ENCODE measurements around the gene CORO7.

Gene CORO7

DNA sequence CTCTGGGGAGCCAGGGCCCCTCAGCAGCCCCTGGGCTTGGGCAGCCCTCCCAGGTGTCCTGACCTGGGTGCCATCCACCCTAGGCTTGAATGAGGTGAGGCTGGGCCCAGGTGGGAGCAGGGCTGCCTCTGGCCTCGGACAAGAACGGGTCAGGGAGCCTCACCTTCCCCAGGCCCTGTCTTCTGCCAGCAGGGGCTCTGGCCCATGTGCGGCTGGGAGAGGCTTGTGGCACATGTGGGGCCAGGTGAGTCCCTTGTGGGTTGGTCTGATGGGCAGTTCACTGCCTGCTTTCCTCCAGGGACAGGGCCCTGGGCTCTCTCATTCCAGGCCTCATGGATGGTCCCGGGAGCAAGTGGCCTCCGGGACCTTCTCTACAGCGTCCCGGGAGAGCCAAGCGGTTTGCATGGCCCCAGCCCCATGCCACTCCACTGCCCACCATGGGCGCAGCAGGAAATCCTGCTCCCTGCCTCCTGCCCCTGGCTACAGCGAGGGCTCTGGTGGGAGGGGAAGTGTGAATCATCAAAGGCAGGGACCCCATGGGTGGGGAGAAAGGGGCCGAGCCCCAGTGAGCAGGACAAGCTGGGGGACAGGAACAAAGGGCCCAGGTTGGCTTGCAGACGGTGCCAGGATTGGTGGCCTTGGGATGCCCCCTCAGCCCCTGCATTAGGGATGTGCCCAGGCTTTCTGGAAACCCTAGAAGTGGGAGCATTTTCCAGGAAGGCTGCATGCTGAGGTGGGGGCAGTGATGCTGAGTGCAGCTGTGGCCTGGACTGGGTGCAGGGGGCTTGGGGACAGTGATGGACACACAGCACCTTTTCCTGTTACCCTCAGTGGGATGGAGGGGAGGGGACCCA is 32.6 kb downstream of the CORO7 start:
- DNase-seq, result no peak

DNA sequence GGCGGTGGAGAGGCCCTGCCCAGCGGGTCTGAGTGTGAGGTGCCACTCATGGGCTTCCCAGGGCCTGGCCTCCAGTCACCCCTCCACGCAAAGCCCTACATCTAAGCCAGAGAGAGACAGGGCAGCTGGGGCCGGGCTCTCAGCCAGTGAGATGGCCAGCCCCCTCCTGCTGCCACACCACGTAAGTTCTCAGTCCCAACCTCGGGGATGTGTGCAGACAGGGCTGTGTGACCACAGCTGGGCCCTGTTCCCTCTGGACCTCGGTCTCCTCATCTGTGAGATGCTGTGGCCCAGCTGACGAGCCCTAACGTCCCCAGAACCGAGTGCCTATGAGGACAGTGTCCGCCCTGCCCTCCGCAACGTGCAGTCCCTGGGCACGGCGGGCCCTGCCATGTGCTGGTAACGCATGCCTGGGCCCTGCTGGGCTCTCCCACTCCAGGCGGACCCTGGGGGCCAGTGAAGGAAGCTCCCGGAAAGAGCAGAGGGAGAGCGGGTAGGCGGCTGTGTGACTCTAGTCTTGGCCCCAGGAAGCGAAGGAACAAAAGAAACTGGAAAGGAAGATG is 33.5 kb downstream of the CORO7 start:
- no peak for DNase-seq

DNA sequence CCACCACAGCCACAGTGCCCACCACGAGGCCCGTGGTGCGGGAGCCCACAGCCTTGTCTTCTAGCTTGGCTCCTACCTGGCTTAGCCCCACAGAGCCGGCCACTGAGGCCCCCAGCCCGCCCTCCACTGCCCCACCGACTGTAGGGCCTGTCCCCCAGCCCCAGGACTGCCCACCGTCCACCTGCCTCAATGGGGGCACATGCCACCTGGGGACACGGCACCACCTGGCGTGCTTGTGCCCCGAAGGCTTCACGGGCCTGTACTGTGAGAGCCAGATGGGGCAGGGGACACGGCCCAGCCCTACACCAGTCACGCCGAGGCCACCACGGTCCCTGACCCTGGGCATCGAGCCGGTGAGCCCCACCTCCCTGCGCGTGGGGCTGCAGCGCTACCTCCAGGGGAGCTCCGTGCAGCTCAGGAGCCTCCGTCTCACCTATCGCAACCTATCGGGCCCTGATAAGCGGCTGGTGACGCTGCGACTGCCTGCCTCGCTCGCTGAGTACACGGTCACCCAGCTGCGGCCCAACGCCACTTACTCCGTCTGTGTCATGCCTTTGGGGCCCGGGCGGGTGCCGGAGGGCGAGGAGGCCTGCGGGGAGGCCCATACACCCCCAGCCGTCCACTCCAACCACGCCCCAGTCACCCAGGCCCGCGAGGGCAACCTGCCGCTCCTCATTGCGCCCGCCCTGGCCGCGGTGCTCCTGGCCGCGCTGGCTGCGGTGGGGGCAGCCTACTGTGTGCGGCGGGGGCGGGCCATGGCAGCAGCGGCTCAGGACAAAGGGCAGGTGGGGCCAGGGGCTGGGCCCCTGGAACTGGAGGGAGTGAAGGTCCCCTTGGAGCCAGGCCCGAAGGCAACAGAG is 34.2 kb downstream of the CORO7 start:
- no peak for DNase-seq

DNA sequence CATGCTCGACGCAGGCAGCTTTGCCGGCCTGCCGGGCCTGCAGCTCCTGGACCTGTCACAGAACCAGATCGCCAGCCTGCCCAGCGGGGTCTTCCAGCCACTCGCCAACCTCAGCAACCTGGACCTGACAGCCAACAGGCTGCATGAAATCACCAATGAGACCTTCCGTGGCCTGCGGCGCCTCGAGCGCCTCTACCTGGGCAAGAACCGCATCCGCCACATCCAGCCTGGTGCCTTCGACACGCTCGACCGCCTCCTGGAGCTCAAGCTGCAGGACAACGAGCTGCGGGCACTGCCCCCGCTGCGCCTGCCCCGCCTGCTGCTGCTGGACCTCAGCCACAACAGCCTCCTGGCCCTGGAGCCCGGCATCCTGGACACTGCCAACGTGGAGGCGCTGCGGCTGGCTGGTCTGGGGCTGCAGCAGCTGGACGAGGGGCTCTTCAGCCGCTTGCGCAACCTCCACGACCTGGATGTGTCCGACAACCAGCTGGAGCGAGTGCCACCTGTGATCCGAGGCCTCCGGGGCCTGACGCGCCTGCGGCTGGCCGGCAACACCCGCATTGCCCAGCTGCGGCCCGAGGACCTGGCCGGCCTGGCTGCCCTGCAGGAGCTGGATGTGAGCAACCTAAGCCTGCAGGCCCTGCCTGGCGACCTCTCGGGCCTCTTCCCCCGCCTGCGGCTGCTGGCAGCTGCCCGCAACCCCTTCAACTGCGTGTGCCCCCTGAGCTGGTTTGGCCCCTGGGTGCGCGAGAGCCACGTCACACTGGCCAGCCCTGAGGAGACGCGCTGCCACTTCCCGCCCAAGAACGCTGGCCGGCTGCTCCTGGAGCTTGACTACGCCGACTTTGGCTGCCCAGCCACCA is 35.1 kb downstream of the CORO7 start:
- DNase-seq, result no peak

DNA sequence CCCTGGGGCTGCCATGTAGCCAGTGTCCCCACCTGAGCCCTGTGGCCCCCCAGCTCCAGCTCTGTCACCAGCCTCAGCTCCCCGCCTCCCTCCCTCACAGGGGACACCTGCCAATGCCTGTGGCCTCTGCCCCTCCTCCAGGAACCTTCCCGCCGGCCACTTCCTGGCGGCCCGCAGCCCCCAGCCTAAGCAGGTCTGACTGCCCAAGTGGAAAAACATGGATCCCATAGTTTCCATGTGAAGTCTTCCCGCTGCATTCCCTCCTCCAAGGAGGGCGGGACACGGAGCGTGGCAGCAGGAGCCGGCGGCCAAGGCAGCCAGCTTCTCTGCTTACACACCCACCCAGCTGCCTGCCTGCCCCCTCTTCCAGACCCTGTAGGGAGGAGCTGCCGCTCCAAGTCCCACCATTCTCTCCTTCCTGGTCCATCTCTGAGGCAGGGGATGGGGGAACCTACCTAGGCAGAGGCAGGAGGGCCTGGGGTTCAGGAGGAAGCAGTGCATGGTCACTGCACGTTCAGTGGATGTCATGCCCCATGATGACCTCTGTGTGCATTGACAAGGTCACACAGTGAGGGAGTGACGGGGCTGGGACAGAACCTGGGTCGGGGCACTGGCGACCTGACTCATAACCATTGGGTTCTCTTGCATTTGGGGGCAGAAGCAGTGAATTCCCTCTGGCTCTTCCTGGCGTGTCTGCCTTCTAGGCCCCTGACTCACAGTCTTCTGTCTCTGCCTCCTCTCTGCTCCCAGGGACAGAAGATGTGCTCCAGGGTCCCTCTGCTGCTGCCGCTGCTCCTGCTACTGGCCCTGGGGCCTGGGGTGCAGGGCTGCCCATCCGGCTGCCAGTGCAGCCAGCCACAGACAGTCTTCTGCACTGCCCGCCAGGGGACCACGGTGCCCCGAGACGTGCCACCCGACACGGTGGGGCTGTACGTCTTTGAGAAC is 36.0 kb downstream of the CORO7 start:
- DNase-seq, result no peak

DNA sequence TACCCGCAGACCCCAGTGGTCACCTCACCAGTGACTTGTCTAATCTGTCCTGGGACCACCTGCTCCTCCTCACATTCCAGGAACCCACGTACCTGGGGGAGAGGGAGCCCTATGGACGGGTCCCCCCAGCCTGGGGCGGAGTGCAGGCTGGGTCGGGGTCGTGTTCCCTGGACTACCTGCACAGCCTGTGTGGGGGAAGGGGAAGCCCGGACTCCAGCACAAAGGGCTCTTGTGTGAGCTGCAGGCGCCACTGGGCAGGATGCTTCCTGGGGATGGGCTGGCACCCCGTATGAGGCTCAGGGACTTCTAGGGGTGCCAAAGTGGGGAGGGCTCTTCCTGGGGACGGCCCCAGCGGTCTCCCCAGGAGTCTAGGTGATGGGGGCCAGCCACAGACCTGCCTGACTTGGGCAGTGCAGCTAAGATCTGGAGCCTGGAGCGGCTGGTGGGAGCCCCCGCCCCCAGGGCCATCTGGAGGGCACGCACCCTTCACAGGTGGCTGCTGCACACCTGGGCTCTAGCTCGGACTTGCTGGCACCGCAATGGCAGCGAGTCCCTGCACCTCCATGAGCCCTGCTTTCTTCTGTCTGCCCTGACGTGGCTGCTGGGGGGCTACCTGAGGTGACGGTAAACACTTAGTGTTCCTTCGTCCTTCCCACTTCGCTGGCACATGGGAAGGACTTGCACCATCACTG is 37.3 kb downstream of the CORO7 start:
- DNase-seq, result no peak

DNA sequence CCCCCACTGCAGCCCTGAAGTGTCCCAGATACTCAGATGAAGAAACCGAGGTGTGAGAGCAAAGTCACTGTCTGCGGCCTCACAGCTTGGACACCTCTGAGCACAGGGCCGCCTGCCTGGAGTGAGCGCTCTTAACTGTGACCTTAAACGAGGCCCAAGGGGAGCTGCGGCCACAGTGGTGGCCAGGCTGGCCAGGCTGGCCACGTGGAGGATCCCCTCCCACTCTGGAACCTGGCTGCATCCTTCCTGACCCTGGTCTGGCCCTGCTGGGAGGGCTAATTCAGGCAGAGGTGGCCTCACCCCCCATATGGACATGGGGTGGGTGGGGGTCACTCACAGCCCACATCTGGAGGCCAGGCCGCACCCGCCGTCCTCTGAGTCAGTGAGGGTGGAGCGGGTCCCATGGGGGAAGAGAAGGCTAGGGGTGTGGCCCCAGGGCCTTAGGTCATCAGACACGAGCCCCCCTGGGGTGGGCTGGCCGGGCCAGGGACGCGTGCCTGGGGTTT is 38.2 kb downstream of the CORO7 start:
- DNase-seq, result no peak

DNA sequence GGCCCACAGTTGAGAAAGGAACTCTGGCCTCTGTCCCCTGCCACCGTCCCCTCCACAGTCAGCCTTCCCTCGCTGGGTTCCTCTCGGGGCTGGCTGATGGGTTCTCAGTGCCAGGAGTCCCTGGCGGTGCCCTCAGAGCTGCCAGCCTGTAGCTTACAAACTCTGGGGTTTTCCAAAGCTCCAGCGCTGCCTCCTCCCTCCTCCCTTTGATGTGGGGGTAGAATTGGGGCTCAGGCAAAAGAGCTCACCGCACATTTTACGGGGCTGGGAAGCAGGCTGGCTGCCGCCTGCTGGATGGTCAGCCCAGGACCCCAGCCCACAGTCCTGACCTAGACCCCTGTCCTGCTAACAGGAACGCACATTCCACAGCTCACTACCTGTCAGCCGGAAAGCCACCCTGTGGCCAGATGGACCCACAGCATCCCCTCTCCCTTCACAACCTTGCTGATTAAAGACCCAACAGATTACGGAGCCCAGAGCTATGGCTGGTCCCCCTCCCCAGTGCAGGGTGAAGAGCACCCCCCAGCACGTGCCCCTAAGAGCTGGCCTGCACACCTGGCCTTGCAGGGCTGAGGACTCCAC is 38.7 kb downstream of the CORO7 start:
- DNase-seq, result no peak

DNA sequence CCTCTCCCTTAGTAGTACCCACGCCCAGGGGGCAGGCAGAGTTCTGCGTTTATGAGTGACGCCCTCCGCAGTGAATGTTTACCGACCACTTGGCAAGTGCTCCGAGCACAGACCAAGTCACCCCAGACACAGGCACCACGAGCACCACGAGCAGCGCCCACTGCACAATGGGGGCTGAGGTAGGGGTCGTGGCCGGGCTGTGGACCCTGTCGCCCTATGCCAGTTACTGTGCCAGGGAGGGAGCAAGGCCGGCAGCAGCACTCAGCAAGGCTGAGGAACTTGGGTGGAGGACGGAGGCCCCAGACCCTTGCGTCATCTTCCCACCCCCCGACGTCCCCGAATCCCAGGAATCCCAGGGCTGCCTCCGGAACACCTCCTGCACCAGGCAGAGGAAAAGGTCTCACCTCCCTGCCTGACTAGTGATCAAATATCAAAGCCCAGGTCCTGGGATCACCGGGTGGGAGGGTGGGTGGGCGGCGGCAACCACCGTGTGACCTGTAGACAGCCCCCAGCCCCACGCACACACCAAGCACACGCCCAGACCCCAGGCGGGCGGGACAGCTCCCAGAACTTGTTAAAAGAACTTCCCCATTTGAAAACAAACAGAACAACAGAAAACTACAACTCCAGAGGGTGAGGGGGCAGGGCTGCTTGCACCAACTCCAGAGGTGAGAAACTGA is 39.4 kb downstream of the CORO7 start:
- no peak for DNase-seq

DNA sequence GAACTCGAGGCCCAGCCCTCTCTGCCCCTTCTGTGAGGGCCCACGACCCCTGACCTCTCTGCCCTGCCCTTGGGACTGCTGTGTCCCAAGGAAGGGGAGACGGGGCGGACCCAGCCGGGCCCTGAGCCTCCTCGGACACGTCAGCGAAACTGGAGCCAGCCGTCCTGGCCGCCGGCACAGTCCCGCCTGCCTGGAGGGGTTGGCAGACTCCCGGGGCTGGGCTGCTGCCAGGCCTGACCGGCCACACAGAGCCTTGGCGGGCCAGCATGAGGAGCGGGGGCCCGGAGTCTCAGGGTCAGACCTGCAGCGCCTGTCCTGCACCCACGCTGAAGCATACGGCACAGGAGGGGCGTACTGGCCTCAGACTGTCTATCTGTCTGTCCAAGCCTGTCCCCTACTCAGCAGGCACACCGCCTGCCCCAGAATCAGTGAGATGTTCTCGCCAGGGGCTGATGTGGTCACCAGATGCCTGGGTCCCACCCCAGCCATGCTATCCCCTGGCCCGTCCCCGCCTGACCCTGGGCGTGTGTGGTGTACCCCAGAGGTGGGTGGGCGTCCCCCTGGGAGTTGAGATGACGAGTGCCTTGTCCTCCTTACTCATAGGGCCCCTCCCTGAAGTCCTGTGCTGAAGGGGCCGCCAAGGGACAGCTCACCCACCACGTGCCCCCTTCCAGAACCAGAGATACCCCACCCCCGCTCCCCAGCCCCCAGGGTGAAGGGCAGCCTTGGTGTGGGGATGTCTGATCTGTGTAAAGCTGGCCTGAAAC is 40.1 kb downstream of the CORO7 start:
- no peak for DNase-seq

DNA sequence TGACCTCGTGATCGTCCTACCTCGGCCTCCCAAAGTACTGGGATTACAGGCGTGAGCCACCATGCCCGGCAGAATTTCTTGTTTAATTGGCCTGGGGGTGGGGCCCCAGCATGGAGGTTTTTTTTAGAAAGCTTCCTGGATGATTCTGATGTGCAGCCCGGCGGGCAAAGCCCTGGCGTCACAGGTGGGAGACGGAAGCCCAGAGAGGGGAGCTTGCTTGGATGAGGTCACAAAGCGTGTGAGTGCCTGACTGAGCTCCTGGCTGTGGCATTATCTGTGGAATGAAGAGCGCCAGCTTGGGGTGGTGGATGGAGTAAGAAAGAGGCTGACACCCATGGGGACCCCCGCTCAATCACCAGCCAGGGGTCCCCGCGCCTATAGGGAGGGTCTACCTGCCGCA is 40.7 kb downstream of the CORO7 start:
- no peak for DNase-seq

DNA sequence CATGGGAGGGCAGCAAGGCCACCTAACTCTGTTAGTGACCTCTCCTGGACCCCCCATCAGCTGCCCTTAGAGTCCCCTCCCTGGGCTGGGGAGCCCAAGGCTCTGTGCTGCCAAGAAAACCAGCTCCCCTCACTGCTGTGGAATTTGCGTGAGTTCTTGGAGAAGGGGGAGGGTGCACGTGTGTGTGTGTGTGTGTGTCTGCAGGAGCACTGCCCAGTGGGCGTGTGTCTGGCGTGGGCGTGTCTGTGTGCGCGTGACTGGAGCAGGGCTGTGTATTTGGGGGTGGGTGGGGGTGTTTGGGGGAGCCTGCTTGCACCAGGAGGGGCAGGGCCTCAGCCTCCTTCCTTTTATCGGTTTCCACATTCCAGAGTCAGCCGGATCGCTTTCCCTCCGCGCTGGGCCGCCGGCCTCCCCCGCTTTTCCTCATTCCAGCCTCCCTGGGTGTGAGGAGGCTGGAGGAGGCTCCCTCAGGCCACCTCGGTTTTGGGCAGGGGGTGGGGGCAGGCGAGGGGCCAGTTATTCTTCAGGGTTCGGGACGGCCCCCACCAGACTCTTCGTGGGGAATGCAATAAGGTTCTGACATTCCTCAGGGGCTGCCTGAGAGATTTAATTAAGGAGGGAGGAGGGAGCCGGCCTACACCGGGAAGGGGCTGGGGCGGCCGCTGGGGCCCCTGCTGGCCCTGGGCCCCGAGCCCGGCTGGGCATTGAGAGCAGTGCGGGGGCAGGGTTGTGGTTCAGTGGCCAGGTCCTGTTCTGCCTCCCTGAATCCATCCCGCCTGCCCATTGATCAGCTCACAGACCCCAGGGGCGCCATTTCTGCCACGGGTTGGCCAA is 42.3 kb downstream of the CORO7 start:
- DNase-seq, result peak; percentile 60

DNA sequence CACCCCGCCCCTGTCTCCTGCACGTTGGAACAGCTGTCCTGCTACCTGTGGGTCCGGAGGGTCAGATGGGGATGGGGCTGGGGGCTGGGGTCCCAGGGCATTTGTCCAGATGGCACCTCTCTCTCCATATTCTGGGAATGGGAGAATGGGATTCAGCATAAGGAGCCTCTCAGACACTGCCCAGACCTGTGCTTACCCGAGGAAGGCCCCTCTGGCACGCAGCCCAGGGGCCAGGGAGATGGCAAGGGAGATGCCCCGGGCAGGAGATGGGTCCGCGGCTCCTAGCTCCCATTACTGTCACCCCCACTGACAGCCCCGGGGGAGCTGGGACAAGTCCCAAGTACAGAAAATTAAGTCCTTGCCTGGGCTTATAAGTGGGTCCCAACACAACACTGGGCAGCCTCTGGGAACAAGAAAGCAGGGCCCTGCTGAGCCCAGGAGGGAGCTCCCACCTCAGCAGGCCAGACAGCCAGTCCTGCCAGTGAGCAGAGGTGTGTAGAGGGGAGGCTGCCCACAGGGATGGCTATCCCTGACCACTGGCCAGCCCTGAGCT is 43.0 kb downstream of the CORO7 start:
- no peak for DNase-seq

DNA sequence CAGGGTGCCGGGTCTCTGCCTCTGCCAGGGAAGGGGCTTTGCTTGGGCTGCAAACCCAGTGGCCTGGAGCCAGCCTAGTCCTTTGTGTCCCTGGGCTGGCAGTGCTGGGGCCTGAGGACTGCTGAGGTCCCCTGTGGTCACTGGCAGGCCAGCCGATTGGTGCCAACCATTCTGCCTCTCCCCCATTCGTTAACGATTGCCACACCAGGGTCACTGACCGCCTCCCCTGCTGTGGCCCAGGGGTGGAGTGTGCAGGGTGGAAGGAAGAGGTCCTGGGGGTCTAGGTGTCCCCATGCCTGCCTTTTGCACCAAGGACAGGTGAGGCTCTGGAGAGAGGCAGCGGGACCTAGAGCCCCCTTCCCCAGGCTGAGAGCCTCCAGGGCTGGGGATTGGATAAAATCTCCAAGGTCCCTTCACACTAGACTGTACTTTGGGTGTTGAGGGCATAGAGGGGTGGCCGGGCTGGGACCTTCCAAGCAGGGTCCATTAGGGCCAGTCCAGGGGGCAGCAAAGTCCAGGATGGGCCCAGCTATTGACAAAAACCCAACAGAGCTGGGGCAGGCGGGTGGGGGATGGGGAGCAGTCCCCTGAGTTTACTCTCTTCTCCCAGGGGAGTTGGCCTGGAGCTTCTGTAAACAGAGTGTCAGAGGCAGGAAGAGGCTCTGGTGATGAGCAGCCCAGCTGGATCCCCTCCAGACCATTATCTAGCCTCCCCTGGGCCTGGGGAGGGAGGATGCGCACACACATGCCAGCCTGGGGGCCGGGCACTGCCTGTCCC is 43.6 kb downstream of the CORO7 start:
- DNase-seq, result peak; percentile 33

DNA sequence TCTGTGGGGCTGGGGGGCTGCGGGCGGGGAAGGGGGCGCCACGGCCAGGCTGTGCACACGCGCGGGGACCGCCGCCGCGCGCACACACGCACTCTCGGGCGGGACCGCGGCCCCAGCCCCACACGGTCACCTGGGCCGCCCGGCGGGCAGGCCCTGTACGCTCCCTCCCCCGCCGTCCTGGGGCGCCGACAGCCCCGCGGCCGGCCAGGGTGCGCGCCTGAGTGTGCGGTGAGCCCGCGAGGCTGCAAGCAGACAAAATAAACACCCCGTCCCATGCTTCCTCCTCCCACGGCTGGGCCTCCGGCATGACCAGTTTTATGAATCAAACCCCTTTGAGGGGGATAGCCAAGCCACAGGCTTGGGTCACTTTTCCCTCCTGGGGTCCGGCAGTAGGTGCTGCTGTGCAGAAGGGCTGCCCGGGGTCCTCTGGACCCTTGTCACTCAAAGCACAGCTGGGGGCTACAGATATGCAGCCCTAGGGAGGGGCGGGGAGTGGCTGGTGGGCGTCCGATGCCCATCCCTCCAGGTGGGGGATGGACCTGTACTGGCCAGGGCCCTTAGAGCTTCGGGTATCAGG is 44.3 kb downstream of the CORO7 start:
- peak; percentile 47 for DNase-seq

DNA sequence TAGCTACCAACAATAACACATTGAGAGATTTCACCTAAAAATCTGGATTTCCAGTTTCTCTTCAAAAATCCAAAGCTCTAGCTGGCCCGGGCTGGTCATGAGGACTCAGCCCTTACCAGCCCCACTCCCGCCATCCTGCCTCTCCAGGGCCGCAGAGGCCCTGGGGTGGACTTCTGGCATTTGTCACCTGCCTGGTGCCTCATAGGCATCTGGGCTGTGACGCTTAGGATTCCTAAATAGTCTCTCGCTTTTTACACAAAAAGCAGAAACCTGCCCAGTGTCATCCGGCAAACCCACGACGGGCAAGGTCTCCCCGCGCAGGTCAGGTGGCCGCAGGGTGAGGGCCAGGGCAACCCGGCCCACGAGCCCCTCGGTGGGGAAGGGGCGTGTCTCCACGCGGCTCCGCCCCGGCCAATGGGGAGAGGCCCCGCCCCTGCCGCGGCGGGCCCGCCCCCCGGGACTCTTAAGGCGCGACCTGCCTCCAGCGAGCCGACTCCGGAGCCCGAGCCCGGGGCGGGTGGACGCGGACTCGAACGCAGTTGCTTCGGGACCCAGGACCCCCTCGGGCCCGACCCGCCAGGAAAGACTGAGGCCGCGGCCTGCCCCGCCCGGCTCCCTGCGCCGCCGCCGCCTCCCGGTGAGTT is 44.9 kb downstream of the CORO7 start, which contains the start of gene VASN:
VASN (plus strand) TSS at position 492 of the 644 bp plus-strand sequence. CDS start 9,030 bp downstream, outside the sequence.
- peak; percentile 81 for DNase-seq
